NAMALWA (cell line): ENCODE results near the gene PCIF1.
A peak's percentile ranks its signal among the peaks of the same experiment; 100 is the strongest.
"Not testable (repeated sequence)": the region's sequence is repeated elsewhere in the genome, so short reads cannot be mapped to it uniquely, and the experiment has no call there.

Experiments used
- DNase-seq: peaks from one replicate; pipeline ENCODE4 v3.0.0-alpha.2; 2015; ENCODE audit warnings: low spot score

PCIF1 gene

DNA sequence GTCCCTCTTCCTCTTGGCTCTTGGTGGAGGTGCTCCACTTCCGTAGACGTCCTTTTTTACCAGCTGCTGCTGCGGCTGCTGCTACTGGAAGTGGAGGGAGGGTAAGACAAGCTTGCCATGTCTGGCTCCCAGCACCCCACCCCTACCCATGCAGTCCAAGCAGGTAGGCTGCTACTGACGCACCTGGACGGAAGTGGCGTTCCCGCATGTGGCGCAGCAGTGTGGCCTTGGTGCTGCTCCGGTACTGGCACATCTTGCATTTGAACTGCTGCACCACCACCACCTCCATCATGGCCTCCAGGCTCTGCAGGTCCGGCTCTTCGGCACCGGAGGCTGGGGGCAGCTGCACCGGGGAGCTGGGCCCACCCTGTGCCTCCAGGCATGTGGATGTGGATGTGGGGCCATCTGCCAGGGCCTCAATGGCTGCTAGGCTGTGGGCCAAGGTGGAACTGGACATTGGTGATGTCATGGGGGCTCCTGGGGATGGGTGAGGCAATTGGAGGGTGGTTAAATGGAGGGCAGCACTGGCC is 33.1 kb downstream of the PCIF1 start:
- no peak for DNase-seq

DNA sequence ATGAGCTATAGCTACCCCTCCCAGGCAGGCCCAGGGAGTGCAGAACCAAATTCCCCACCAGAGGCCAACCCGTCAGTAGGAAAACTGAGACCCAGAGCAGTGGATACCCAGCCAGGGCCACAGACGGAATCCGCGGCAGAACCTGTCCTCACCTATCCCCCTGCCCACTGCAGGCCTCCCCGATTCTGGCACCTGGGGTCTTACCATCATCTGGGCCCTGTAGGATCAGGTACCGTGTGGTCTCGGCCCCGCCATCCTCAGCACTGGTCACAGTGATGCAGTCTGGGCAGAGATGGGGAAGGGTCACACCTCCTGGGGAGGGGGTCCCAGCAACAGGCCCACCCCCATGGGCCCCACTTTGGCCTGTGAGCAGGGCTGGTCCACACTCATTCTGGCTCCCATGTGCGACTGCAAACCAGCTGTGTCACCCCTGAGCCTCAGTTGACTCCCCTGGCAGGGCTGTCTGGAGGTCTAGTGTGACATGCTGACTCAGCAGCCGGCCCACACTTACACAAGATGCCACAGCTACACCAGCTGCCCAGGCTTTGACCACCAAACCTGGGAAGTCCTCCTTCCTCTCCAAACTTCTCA is 33.7 kb downstream of the PCIF1 start:
- DNase-seq, result no peak

DNA sequence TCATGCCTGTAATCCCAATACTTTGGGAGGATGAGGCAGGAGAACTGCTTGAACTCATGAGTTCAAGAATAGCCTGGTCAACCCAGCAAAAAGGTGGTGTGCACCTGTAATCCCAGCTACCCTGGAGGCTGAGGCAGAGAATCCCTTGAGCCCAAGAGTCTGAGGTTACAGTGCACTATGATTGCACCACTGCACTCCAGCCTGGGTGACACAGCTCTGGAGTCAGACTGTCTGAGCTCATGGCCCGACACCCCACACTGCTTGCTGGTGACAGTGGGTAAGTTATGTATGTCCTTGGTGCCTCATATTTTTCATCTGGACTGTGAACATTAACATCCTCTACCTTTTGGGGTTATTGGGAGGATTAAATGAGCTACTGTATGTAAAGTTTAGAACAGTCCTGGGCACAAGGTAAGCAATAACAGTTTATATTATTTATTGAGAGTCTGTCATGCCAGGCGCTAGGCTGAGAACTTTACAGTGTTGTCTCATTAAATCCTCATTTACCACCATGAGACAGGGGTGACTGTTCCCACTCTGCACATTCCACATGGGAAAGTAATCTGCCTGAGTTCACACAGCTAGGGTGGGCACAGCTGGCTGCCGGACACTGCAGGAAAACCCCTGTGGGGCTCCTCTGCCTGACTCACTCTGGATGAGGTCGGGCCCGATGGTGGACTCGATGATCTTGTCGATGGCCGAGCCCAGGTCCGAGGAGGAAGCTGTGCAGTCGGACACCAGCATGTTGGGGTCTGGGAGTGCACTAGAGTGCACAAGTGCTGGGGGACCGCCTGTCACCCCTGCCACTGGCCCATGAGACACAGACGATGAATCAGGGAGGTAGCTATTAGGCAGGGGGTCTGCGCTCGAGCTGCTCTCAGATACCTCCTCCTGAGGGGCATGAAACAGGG is 34.6 kb downstream of the PCIF1 start:
- DNase-seq, result no peak

DNA sequence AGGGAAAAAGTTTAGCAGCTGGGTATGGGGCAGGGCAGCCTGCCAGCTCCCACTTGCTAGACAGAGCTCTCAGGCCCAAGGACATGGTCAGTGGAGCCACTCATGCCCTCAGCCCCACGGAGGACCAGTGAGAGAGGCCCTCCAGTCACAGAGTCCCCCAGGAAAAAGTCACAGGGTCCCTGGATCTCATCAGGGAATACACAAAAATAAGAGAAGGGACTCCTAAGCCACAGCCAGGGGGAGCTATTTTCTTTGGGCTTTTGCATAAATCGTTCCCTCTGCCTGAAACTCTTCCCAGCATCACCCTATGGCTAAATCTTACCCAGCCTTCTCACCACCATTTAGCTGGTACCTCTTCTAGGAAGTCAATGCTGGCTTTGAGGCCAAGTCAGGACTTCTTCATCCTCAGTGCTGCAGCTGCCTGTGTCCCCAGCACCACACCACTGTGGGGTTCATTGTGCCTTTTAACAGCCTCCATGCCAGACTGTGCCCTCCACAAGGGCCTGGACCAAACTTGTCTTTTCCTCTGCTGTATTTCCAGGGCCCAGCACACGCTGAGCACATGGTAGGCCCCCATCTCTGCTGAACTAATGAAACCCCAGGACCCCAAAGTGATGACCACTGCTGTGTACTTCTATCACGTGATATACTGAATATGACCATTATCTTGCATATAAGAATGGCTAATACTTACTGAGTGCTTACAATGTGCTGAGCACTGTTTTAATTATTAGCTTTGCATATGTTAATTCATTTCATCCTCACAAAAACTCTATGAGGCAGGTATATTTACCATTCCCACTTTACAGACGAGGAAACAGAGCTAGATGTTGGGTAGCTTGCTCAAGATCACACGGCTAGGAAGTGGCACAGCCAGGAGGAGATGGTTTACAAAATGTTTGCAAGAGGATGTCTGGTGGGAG is 35.5 kb downstream of the PCIF1 start:
- DNase-seq, result peak; percentile 70

DNA sequence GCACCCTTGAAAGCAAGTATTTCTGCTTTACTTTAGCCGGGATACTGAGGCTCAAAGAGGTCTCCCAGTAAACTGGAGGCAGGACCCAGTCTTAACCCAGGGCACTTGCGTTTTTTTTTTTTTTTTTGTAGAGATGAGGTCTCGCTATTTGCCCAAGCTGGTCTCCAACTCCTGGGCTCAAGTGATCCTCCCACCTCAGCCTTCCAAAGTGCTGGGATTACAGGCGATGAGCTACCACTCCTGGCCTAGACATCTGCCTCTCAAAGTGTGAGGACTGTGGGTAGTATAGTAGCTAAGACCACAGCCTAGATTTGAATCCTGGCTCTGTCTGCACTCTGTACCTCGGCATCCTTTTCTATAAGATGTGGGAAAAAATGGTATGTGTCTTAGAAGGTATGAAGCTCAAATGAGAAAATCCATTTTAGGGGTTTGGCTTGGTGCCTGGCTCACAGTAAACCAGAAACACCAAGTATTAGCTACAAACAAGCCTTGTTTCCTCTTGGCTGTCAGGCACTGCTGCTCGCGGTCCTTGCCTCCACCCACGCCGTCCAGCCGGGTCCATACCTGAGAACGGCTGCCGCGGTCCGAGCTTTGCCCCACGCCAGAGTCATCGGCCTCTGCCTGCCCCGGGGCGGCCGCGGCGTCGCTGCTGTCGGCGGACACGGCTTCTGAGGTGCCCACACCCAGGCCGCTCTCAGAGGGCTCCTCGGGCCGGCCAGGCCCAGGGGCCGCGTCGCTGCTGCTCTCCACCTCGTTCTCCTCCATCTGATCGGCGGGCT is 36.4 kb downstream of the PCIF1 start:
- peak; percentile 42 for DNase-seq

DNA sequence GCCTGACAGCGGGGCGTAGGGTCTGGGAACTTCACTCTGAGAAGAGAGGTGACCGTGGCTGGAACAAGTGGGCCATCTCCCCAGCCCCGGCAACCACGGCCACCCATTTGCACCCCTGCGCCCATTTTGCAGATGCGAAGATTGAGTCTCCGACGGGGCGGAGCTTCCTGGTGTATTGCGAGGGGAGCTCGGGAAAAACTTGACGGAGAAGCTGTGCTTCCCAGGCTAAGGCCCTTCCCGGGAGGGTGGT is 36.9 kb downstream of the PCIF1 start:
- peak; percentile 79 for DNase-seq

DNA sequence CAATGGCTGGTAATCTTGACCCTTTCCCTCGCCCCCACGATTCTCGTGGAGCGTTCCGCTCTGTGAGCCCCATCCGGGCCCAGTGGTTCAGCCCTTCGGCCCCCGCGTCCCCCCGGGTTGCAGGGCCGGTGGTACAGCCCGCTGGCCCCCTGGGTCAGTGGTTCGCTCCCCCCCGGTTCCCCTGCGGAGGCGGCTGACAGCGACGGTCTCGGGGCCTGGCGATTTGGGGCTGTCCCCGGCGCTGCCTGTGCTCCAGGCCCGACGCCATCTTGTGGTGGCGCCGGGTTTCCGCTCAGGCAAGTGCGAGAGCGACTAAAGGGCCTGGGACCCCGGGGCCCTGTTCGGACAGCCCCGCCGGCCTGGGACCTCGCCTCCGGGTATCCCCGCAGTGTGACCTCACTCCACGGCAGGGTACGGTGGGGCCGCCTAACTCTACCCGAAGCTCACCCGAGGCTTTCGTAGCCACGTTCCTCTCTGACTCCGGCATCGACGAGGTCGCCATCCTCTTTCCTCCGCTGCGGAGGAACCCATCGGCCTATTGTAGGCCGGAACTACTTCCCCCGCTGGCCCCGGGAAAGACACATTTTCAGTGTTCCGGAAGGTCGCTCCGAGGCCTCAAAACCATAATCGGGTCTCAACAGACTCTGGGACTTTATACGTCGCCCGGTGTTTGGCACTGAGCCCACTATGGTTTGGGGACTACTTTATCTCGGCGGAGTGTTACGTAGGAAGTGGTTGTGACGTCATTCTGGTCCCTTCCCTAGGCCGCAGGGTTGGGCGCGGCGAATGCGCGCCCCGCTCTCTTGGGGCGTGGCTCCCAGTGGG is 37.4 kb downstream of the PCIF1 start, which contains the start of gene ZNF335:
TSS of gene ZNF335 (minus strand) at position 529 of the 825 bp plus-strand sequence. CDS start 793 bp downstream, outside the sequence.
- peak; percentile 95 for DNase-seq

DNA sequence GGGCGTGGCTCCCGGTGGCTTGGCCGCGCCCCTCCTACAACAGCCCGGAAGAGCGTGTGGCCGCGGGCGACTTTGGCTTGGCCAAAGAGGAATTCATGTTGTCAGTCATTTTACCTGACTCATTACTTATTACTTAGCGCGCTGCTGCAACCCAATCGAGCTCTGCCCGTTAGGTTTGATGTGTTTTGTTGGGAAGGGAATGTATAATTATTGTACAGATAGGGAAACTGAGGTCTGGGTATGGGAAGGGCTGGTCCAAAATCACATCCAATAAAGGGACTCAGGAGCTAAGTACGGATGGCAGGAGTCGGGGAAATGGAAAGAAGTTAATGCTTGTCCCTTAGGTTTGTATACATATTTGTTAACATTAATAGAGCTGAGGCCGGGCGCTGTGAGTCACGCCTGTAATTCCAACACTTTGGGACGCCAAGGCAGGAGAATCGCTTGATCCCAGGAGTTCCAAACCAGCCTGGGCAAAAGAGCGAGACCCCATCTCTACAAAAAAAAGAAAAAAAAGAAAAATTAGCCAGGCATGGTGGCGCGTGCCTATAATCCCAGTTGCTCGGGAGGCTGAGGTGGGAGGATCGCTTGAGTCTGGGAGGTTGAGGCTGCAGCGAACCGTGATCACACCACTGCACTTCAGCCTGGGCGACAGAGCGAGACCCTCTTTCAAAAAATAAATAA is 38.2 kb downstream of the PCIF1 start:
- DNase-seq, result no peak

DNA sequence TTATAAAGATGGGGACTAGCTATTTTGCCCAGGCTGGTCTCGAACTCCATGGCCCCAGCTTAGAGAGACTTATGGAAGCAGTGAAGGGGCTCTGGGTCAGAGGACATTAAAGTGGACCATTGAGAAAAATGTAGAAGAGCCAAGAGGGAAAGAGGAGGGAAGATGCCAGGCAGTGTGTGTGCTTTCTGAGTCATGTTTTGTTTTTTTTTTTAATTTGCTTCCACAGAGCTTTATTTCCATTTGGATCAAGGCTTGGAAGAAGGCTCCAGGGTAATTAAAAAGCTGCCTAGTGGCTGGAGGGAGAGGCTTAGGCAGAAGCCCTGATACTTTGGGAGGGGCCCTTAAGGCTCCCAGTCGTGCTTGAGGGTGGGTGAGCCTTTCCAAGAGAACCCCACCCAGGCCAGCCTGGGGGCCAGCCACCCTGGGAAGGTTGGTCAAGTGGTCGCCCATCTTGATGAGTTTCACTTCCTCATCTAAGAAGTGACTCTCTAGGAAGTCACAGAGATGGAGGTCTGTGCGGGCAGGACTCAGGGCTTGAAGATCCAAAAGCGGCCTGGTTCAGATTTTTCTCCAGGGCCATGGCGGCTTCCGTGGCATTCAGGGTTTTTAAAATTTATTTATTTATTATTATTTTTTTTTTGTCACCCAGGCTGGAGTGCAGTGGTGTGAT is 40.5 kb downstream of the PCIF1 start:
- no peak for DNase-seq

DNA sequence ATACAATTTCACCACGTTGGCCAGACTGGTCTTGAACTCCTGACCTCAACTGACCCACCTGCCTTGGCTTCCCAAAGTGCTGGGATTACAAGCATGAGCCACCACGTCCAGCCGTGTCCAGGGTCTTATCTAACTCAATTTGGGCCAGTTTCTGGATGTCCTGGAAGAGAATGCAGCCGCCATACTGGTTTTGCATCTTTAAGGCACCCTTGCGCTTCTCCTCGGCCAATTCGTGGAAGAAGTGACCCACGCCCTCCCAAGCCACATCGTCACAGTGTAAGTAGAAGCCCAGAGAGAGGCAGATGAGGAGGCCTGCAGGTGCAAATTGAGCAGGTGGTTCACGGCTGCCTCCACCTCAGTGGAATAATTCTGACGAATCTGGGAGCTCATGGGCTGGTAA is 41.2 kb downstream of the PCIF1 start:
- no peak for DNase-seq

DNA sequence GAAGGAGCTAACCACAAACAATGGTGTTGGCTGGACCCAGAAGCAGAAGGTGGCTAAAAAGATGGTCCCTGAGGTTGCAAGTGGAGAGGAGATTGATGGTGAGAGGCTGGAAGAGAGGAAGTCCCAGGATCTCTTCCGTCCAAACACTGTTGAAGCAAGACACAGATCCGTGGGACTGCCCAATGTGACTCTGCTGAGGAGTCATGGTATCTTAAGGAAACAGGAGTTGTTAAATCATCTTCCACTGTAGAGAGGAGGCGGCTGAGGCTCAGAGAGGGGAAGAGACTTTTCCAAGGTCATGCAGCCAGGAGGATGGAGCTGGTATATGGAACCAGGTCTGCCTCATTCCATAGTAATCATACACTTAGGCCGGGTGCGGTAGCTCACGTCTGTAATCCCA is 41.6 kb downstream of the PCIF1 start:
- no peak for DNase-seq

DNA sequence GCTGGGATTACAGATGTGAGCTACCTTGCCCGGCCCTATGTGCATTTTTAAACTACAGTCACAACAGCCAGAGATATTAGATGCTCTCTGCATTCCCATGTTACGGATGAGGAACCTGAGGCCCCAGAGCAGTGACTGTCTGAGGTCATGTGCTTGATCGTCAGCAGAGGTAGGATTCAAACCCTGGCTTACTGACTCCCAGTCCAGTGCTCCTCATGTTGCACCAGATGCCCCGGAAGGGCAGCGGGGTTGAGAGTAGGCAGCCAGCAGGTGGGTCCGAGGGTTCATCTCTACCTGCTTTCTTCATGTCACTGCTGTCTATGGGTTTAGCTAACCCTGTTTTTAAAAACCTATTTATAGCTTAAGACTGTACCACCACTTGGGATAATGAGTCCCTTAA is 46.8 kb downstream of the PCIF1 start:
- no peak for DNase-seq

DNA sequence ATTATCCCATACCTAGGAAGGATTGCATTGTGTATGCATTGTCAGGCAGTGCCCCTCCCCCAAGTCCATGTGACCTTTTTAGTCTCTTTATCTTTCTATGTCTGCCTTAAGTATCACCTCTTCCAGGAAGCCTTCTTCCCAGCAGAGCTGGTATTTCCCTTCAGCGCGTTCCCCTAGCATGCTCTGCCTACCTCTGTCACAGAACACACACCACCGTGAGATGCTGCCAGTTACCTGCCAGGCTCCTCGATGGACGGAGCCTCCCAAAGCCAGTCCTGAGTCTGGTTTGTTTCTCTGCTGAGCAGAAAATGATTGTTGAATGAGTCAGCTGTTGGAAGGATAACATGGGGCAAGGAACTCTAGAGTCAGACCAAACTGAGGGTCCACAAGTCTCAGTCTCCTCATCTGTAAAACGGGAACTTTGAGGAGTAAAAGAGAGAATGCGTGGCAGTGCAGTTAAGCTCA is 48.8 kb downstream of the PCIF1 start:
- no peak for DNase-seq

DNA sequence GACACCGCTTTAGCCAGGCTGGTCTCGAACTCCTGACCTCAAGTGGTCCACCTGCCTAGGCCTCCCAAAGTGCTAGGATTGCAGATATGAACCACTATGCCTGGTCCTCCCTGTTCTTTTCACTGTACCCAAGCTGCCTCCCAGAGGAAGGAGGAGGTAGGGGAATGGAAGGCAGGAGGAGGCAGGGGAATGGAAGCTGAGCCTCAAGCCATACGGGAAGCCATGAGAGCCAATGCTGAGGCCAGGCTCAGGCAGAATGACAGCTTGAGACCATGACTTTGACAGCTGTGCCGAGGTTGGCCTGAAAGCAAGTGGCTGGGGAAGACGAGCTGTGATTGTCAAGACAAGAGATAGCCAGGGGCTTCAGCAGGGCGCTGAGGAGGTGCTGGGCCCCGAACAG is 51.1 kb downstream of the PCIF1 start:
- DNase-seq, result no peak

DNA sequence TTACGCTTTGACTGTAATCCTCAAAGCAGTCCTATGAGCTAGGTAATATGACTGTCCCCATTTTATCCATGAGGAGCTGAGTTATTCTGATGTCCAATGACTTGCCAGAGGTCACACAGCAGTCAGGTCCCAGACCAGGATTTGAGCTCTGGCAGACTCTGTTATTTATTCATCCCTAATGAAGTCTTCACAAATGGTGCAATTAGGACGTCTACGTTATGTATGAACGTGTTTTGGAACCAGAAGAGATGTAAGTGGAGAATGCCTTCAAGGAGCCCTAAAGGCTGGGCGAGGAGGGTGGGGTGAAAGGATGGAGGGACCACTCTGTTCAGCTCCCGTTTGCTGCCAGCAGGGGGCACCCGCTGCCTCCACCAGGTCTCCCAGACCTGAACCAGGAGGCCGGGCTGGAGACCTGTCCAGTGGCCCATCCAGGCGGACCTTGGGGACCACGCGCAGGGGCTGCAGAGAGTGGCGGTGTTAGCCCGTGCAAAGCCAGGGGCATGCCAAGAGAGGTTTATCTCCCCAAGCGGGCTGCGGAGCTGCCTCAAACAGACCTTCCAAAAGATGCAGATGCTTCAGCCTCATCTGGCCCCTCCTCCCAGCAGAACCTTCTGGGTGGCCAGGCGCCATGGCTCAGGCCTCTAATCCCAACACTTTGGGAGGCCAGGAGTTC is 52.8 kb downstream of the PCIF1 start:
- DNase-seq, result peak; percentile 69

DNA sequence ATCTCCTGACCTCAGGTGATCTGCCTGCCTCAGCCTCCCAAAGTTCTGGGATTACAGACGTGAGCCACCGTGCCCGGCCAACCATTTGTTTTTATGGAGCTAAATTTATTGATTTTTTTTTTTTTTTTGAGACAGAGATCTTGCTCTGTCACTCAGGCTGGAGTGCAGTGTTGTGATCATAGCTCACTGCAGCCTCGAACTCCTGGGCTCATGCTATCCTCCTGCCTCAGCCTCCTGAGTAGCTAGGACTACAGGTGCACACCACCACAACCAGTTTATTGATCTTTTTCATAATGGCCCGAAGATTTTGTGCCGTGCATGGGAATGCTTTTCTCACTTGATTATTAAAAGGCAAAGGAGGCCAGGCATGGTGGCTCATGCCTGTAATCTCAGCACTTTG is 54.3 kb downstream of the PCIF1 start:
- not testable (repeated sequence) for DNase-seq

DNA sequence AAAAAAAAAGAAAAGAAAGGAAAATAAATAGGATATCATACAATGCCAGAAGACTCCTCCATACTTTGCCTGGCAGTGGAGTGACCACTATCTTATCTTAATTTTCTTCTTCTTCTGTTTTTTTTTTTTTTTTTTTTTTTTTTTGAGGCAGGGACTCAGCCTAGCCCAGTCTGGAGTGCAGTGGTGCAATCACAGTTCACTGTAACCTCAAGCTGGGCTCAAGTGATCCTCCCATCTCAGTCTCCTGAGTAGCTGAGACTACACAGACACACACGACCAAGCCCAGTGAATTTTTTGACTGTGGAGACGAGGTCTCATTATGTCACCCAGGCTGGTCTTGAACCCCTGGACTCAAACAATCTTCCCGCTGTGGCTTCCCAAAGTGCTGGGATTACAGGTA is 57.1 kb downstream of the PCIF1 start:
- no peak for DNase-seq

DNA sequence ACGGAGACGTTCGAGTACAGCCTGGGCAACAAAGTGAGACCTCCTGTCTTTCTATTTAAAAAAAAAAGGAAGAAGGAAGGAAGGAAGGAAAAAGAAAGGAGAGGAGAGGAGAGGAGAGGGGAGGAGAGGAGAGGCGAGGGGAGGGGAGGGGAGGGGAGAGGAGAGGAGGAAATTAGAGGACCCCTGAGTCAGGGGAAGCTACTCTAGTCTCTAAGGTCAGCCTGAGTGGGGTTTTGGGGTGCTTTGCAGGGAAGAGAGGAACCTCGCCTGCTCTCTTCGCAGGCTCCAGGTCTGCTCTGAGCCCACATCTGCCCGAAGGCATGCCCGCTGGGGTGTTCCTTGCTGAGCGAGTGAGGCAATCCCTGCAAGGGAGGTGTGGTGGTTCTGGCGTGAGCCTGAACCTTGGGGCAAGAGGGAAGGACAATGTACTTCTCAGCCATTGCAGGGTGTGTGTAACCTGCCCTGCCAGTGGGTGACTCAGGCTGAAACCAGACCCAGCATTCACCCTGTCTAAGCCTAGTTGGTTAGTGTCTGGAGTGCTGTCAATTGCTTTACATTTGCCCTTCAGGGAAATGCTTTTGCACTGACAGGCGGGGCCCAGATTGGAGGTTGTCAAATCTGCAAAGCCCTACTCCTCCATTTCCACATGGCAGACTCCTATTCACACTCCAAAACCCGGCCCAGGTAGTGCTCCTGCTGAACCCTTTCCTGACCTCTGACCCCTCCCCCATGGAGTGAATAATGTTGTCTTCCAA is 58.9 kb downstream of the PCIF1 start:
- no peak for DNase-seq
